ENCODE measurements around the gene METTL16. TPM values are rescaled to one million over a fixed set of nuclear protein-coding genes. Genes with fewer than 3 reads are reported as not detected.

The METTL16 gene
- total and polyA plus RNA-seq, 2 experiments from 2014 or later = 40.1 to 80.8 TPM

DNA sequence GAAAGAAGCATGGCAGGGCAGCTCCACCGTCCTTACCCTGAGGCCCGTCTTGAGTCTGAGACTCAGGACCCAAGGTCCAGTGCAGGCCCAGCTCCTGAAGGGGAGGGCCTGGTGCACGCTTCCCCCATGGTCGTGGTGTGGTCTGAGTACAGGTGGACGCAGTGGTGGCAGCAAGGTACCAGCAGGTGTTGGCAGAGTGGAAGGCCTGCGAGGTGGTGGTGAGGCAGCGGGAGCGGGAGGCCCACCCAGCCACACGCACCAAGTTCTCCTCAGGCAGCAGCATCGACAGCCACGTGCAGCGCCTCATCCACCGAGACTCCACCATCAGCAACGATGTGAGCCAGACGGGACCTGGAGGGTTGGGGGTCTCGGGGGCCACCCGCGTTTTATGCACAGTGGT lies 138.5 kb downstream of the METTL16 start:
- Mint-ChIP-seq H3K27ac (no peak overlapping the region), H3K4me3 (no peak overlapping the region), H3K4me1 (peaks cover 18% of the 10 kb centered on the region), H3K27me3 (ENCODE audit: insufficient read depth, low read depth, poor library complexity) (peaks cover 21% of the 10 kb centered on the region), H3K36me3 (ENCODE audit: low read depth) (peaks cover 27% of the 10 kb centered on the region), H3K9me3 (no peaks in the 10 kb centered on the region)
- H3K27me3 ChIP-seq (ENCODE audit: insufficient read depth) = no peaks in the 10 kb centered on the region
- H3K27ac ChIP-seq (ENCODE audit: low read depth) = no peak overlapping the region
- TF ChIP-seq EZH2 (IDR thresholded peaks at IDR 0.05; ENCODE audit: low read depth, unreplicated experiment) (no peak), STAT1 (IDR thresholded peaks at IDR 0.05; ENCODE audit: unreplicated experiment) (no peak), NANOG (IDR thresholded peaks at IDR 0.05; ENCODE audit: borderline replicate concordance) (no peak), JUNB (IDR thresholded peaks at IDR 0.05; ENCODE audit: unreplicated experiment) (no peak), POLR2AphosphoS5 (IDR thresholded peaks at IDR 0.05; ENCODE audit: low read depth) (no peak), EZH2phosphoT487 (IDR thresholded peaks at IDR 0.05; ENCODE audit: unreplicated experiment) (no peak), CREB1 (CRISPR knock-in tag; IDR thresholded peaks at IDR 0.05; ENCODE audit: low read depth) (no peak), ZNF114 (CRISPR knock-in tag; IDR thresholded peaks at IDR 0.05) (no peak), ZNF331 (CRISPR knock-in tag; IDR thresholded peaks at IDR 0.05; ENCODE audit: low read depth) (no peak)
- TF ChIP-seq, protein P1, sequence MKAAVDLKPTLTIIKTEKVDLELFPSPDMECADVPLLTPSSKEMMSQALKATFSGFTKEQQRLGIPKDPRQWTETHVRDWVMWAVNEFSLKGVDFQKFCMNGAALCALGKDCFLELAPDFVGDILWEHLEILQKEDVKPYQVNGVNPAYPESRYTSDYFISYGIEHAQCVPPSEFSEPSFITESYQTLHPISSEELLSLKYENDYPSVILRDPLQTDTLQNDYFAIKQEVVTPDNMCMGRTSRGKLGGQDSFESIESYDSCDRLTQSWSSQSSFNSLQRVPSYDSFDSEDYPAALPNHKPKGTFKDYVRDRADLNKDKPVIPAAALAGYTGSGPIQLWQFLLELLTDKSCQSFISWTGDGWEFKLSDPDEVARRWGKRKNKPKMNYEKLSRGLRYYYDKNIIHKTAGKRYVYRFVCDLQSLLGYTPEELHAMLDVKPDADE (IDR thresholded peaks at IDR 0.05) = no peak
- TF ChIP-seq, protein P2, sequence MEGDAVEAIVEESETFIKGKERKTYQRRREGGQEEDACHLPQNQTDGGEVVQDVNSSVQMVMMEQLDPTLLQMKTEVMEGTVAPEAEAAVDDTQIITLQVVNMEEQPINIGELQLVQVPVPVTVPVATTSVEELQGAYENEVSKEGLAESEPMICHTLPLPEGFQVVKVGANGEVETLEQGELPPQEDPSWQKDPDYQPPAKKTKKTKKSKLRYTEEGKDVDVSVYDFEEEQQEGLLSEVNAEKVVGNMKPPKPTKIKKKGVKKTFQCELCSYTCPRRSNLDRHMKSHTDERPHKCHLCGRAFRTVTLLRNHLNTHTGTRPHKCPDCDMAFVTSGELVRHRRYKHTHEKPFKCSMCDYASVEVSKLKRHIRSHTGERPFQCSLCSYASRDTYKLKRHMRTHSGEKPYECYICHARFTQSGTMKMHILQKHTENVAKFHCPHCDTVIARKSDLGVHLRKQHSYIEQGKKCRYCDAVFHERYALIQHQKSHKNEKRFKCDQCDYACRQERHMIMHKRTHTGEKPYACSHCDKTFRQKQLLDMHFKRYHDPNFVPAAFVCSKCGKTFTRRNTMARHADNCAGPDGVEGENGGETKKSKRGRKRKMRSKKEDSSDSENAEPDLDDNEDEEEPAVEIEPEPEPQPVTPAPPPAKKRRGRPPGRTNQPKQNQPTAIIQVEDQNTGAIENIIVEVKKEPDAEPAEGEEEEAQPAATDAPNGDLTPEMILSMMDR (conservative IDR thresholded peaks at IDR 0.05; ENCODE audit: low read depth in 2 of 2) = no peak
- TF ChIP-seq, protein P3, sequence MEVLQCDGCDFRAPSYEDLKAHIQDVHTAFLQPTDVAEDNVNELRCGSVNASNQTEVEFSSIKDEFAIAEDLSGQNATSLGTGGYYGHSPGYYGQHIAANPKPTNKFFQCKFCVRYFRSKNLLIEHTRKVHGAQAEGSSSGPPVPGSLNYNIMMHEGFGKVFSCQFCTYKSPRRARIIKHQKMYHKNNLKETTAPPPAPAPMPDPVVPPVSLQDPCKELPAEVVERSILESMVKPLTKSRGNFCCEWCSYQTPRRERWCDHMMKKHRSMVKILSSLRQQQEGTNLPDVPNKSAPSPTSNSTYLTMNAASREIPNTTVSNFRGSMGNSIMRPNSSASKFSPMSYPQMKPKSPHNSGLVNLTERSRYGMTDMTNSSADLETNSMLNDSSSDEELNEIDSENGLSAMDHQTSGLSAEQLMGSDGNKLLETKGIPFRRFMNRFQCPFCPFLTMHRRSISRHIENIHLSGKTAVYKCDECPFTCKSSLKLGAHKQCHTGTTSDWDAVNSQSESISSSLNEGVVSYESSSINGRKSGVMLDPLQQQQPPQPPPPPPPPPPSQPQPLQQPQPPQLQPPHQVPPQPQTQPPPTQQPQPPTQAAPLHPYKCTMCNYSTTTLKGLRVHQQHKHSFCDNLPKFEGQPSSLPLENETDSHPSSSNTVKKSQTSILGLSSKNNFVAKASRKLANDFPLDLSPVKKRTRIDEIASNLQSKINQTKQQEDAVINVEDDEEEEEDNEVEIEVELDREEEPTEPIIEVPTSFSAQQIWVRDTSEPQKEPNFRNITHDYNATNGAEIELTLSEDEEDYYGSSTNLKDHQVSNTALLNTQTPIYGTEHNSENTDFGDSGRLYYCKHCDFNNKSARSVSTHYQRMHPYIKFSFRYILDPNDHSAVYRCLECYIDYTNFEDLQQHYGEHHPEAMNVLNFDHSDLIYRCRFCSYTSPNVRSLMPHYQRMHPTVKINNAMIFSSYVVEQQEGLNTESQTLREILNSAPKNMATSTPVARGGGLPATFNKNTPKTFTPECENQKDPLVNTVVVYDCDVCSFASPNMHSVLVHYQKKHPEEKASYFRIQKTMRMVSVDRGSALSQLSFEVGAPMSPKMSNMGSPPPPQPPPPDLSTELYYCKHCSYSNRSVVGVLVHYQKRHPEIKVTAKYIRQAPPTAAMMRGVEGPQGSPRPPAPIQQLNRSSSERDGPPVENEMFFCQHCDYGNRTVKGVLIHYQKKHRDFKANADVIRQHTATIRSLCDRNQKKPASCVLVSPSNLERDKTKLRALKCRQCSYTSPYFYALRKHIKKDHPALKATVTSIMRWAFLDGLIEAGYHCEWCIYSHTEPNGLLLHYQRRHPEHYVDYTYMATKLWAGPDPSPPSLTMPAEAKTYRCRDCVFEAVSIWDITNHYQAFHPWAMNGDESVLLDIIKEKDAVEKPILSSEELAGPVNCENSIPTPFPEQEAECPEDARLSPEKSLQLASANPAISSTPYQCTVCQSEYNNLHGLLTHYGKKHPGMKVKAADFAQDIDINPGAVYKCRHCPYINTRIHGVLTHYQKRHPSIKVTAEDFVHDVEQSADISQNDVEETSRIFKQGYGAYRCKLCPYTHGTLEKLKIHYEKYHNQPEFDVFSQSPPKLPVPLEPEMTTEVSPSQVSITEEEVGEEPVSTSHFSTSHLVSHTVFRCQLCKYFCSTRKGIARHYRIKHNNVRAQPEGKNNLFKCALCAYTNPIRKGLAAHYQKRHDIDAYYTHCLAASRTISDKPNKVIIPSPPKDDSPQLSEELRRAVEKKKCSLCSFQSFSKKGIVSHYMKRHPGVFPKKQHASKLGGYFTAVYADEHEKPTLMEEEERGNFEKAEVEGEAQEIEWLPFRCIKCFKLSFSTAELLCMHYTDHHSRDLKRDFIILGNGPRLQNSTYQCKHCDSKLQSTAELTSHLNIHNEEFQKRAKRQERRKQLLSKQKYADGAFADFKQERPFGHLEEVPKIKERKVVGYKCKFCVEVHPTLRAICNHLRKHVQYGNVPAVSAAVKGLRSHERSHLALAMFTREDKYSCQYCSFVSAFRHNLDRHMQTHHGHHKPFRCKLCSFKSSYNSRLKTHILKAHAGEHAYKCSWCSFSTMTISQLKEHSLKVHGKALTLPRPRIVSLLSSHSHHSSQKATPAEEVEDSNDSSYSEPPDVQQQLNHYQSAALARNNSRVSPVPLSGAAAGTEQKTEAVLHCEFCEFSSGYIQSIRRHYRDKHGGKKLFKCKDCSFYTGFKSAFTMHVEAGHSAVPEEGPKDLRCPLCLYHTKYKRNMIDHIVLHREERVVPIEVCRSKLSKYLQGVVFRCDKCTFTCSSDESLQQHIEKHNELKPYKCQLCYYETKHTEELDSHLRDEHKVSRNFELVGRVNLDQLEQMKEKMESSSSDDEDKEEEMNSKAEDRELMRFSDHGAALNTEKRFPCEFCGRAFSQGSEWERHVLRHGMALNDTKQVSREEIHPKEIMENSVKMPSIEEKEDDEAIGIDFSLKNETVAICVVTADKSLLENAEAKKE (CRISPR knock-in tag; IDR thresholded peaks at IDR 0.05) = no peak
- TF ChIP-seq, protein P4, sequence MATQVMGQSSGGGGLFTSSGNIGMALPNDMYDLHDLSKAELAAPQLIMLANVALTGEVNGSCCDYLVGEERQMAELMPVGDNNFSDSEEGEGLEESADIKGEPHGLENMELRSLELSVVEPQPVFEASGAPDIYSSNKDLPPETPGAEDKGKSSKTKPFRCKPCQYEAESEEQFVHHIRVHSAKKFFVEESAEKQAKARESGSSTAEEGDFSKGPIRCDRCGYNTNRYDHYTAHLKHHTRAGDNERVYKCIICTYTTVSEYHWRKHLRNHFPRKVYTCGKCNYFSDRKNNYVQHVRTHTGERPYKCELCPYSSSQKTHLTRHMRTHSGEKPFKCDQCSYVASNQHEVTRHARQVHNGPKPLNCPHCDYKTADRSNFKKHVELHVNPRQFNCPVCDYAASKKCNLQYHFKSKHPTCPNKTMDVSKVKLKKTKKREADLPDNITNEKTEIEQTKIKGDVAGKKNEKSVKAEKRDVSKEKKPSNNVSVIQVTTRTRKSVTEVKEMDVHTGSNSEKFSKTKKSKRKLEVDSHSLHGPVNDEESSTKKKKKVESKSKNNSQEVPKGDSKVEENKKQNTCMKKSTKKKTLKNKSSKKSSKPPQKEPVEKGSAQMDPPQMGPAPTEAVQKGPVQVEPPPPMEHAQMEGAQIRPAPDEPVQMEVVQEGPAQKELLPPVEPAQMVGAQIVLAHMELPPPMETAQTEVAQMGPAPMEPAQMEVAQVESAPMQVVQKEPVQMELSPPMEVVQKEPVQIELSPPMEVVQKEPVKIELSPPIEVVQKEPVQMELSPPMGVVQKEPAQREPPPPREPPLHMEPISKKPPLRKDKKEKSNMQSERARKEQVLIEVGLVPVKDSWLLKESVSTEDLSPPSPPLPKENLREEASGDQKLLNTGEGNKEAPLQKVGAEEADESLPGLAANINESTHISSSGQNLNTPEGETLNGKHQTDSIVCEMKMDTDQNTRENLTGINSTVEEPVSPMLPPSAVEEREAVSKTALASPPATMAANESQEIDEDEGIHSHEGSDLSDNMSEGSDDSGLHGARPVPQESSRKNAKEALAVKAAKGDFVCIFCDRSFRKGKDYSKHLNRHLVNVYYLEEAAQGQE (IDR thresholded peaks at IDR 0.05; ENCODE audit: unreplicated experiment) = no peak
- no peaks in the 10 kb centered on the region for H3K79me2 ChIP-seq (replicated peaks; ENCODE audit: insufficient read depth)
- 0 out of 2 replicates have a peak, but pooled peaks cover 3% of the 10 kb centered on the region for H3F3A ChIP-seq (replicated peaks; ENCODE audit: low read depth)
- ATAC-seq = no peak
- no peak overlapping the region for H3K4me2 ChIP-seq
- no peak for DNase-seq (ENCODE audit: low spot score)
- no peaks in the 10 kb centered on the region for H3K9me2 ChIP-seq (ENCODE audit: insufficient read depth)
- H3K4me3 ChIP-seq = no peak overlapping the region
- H2AFZ ChIP-seq = no peak overlapping the region
- H3K4me1 ChIP-seq (ENCODE audit: insufficient read depth) = no peaks in the 10 kb centered on the region; the same call in 1 of the 2 replicates
- no peaks in the 10 kb centered on the region; the same call in none of the 2 replicates for H4K20me1 ChIP-seq (replicated peaks; ENCODE audit: insufficient read depth)
- H3K36me3 ChIP-seq (ENCODE audit: insufficient read depth) = no peaks in the 10 kb centered on the region

Measured in GM23338 (cell line).